ENCODE measurements around the gene SERPINB12.

GRCh38 chr18:63550068-63550467 lies 7.9 kb downstream of the SERPINB12 start:
- TF ChIP-seq CTCF (conservative IDR thresholded peaks at IDR 0.05 in 1 of 2, IDR thresholded peaks at IDR 0.05 in 1 of 2; ENCODE audit: extremely low read depth in 1 of 2, insufficient read depth in 1 of 2, low read depth in 1 of 2, low read length in 2 of 2) = no peak
- TF ChIP-seq EZH2 (IDR thresholded peaks at IDR 0.05; ENCODE audit: borderline replicate concordance, low read length) = no peak

All from mammary epithelial cell (primary cell).